Epithelial cell of esophagus (primary cell): ENCODE data around the gene CLMN.

Source experiments
- DNase-seq: peaks from one replicate; pipeline ENCODE4 v3.0.0; 2010; ENCODE audit warnings: low read depth
- H3K4me3 ChIP-seq: 2 replicates; pipeline ENCODE4 v1.5.1; 2011; ENCODE audit warnings: mild to moderate bottlenecking, low read length, control low read depth
- CTCF ChIP-seq: IDR thresholded peaks from 2 replicates; pipeline ENCODE4 v1.5.1; 2011; ENCODE audit warnings: low read depth, mild to moderate bottlenecking, low read length, control low read depth, inconsistent platforms; ENCODE audit not compliant: insufficient read depth; ENCODE audit errors: missing control alignments

The CLMN gene

GRCh38 chr14:95323361-95323760, 3.7 kb upstream of the CLMN start:
- H3K4me3 ChIP-seq: no peak overlapping the region
- TF ChIP-seq CTCF: no peak
- peak; percentile 65 for DNase-seq

DNA sequence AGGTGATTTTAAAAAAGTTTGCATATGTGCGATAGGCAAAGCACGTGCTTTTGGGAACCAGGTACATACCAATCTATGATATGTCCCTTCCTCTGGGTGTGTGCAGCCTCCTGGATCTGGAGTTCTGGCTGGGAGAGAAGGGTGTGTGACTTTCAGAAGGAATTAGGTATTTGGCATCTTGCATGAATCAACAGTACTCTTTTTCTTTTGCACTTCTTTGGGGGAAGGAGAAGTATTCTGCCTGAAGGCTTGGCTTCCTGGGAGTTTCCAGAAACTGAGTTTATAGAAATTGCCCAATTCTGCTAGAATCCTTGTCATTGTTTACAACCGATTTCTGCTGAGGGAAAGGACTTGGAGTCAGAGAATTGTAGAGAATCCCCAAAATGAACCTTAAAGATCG, 2.9 kb upstream of the CLMN start:
- H3K4me3 ChIP-seq: no peak overlapping the region
- no peak for TF ChIP-seq CTCF
- peak; percentile 85 for DNase-seq

DNA sequence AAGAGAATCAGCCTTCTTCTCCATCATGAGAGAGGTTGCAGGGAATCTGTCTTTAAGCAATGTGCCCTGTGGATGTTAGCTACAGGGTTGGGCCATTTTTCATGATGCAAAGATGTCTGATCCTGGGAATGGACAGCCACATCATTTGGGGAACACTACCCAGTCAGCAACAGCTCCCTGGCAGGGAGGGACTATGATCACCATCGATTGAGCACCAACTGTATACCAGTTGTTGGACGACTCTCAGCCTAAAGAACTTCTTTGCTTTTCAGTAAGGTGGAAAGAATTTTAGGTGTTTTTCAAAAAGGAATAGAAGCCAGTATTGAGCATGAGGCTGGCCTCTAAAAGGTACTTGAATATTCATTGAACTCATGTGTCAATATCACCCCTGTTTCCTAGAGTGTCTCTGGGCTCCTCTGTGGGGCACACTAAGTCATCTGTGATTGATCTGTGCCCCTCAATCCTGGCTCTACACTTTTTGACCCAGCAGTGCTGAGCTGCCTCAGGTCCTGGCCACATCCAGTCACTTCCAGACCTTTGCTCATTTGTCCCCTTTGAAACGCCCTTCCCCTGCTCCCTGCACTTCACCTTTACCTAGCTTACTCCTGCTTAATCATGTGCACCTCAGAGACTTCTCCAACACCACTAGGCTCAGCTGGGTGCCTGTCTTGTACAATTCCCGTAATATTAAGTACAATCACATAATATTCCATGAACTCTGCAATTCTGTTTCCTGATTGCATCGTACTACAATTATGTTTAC, 2.2 kb upstream of the CLMN start:
- TF ChIP-seq CTCF: no peak
- no peak overlapping the region for H3K4me3 ChIP-seq
- DNase-seq: no peak

DNA sequence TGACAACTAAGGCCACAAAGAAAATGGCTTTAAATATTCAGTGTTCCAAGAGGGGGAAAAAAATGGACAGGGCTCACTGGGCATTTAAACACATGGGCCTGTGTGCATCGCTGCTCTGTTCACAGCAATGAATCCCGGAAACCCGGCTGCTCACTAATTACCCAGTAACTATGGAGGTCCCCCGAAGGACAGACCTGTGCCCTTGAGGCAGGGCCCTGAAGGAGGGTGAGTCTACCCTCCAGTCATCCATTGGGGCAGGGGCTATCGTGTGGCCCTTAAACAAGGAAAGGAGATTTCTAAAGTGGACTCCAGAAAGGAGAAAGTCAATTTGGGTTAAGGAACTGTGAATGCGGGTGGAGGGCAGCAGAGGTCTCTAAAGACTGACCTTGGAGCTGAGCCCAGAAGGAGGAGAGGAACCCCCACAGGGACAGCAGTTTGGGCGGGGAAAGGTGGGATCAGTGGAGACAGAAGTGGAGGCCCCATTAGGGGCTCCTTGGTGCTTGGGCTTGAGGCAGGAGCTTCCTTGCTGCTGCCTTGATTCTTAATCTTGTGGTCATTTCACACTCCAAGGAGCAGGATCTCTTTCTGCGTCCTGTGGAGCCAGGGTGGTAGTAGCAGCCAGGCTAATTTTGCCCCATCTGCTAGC, 1.4 kb upstream of the CLMN start:
- TF ChIP-seq CTCF: no peak
- no peak for DNase-seq
- no peak overlapping the region for H3K4me3 ChIP-seq

- H3K4me3 ChIP-seq: peak overlapping the region; percentile 32
- no peak for TF ChIP-seq CTCF
- DNase-seq: no peak
Observed at GRCh38 chr14:95320078-95320895, 579 bp upstream of the CLMN start.

DNA sequence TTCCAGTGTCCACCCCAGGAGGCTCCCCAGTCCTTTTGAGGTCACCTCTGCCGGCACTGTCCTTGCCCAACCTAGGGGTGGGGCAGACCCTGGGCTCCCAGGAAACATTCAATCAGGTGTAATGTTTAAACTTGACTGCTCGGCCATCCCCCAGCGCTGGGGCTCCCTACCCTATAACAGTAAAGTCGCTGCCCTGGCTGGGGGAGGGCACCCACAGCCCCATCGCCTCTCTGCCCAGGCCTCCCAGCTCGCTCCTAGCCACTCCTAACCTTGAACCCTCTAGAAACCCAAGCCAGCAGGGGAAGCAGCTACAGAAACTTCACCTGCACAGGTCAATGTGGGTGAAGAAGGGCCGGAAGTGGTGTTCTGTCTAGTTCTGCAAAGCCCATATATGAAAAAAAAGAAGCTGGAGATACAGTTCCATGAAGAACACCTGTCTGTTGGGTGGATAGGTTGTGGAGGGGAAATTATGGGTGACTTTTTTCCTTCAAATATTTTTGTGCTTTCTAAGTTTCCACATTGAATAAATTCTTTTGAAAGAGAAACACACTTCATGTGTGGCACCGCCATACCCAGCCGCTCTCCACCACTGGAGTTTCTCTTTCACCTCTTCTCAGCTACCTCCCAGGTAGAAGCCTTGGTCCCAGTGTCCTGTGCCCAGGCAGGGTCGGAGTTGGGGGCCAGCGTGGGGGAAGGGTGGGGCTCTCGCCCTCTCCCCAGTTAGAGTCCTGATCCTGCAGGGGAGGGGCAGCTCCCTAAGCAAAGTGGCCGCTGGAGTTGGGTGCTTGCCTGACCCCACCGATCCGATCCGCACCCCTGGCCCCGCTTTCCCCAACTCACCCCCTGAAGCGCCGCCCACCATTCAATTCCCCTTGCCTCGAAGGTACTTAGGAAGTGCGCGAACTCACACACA, 1.1 kb downstream of the CLMN start:
- DNase-seq: no peak
- no peak for TF ChIP-seq CTCF
- H3K4me3 ChIP-seq: peak overlapping the region; percentile 56
